MM.1S (cell line): ENCODE measurements around the gene TMEM179.

ENCODE experiments used
- DNase-seq: peaks from one replicate; pipeline ENCODE4 v3.0.0-alpha.2; 2015
- H2AFZ ChIP-seq: fragments of 300-600 bp; sonication (generic); 2 replicates; pipeline ENCODE4 v1.6.0; 2016; ENCODE audit warnings: antibody characterized with exemption, low read length
- H3F3A ChIP-seq: fragments of 300-600 bp; sonication (generic); 2 replicates; pipeline ENCODE4 v1.6.1; 2016; ENCODE audit warnings: mild to moderate bottlenecking, antibody characterized with exemption, low read length, moderate library complexity, mixed read lengths; ENCODE audit not compliant: insufficient read depth
- H3K27ac ChIP-seq: fragments of 300-600 bp; sonication (generic); 2 replicates; pipeline ENCODE4 v1.5.1; 2016; ENCODE audit warnings: mild to moderate bottlenecking, low read length
- H3K27me3 ChIP-seq: fragments of 300-600 bp; sonication (generic); replicated peaks from 2 replicates; pipeline ENCODE4 v1.6.0; 2016; ENCODE audit warnings: low read length; ENCODE audit not compliant: insufficient read depth
- H3K36me3 ChIP-seq: fragments of 300-600 bp; sonication (generic); replicated peaks from 2 replicates; pipeline ENCODE4 v1.6.1; 2016; ENCODE audit warnings: mild to moderate bottlenecking, low read length, mixed read lengths; ENCODE audit not compliant: insufficient read depth
- H3K4me1 ChIP-seq: fragments of 300-600 bp; sonication (generic); 2 replicates; pipeline ENCODE4 v1.6.1; 2016; ENCODE audit warnings: low read length, mixed read lengths
- H3K4me2 ChIP-seq: fragments of 300-600 bp; sonication (generic); 2 replicates; pipeline ENCODE4 v1.6.0; 2016; ENCODE audit warnings: low read depth, low read length
- H3K4me3 ChIP-seq: fragments of 300-600 bp; sonication (generic); 2 replicates; pipeline ENCODE4 v1.5.1; 2016; ENCODE audit warnings: low read length, mixed read lengths
- H3K79me2 ChIP-seq: fragments of 300-600 bp; sonication (generic); 2 replicates; pipeline ENCODE4 v1.6.1; 2016; ENCODE audit warnings: mixed run types, low read length, mixed read lengths
- H3K9ac ChIP-seq: fragments of 300-600 bp; sonication (generic); 2 replicates; pipeline ENCODE4 v1.6.1; 2016; ENCODE audit warnings: low read length, mixed read lengths
- H3K9me2 ChIP-seq: fragments of 300-600 bp; sonication (generic); replicated peaks from 2 replicates; pipeline ENCODE4 v1.6.1; 2016; ENCODE audit warnings: mild to moderate bottlenecking, low read length, mixed read lengths; ENCODE audit not compliant: insufficient read depth
- H3K9me3 ChIP-seq: fragments of 300-600 bp; sonication (generic); replicated peaks from 2 replicates; pipeline ENCODE4 v1.6.1; 2016; ENCODE audit warnings: mild to moderate bottlenecking, low read length, mixed read lengths; ENCODE audit not compliant: insufficient read depth
- H4K20me1 ChIP-seq: fragments of 300-600 bp; sonication (generic); 2 replicates; pipeline ENCODE4 v1.6.1; 2016; ENCODE audit warnings: mild to moderate bottlenecking, low read length, moderate library complexity, mixed read lengths; ENCODE audit not compliant: insufficient read depth
- EZH2 ChIP-seq: fragments of 300-600 bp; sonication (generic); optimal IDR thresholded peaks from 2 replicates; pipeline ENCODE3; 2017; ENCODE audit warnings: low read depth, mild to moderate bottlenecking, antibody characterized with exemption, low read length, mixed read lengths
- EZH2phosphoT487 ChIP-seq: fragments of 300-600 bp; sonication (generic); IDR thresholded peaks from 2 replicates; pipeline ENCODE4 v1.6.1; 2018; ENCODE audit warnings: antibody characterized with exemption, low read length
- TF ChIP-seq, protein P1 (sequence below): fragments of 300-600 bp; sonication (generic); IDR thresholded peaks from 2 replicates; pipeline ENCODE4 v1.5.1; 2016; ENCODE audit warnings: antibody characterized with exemption, low read length, mixed read lengths

The TMEM179 gene

DNA sequence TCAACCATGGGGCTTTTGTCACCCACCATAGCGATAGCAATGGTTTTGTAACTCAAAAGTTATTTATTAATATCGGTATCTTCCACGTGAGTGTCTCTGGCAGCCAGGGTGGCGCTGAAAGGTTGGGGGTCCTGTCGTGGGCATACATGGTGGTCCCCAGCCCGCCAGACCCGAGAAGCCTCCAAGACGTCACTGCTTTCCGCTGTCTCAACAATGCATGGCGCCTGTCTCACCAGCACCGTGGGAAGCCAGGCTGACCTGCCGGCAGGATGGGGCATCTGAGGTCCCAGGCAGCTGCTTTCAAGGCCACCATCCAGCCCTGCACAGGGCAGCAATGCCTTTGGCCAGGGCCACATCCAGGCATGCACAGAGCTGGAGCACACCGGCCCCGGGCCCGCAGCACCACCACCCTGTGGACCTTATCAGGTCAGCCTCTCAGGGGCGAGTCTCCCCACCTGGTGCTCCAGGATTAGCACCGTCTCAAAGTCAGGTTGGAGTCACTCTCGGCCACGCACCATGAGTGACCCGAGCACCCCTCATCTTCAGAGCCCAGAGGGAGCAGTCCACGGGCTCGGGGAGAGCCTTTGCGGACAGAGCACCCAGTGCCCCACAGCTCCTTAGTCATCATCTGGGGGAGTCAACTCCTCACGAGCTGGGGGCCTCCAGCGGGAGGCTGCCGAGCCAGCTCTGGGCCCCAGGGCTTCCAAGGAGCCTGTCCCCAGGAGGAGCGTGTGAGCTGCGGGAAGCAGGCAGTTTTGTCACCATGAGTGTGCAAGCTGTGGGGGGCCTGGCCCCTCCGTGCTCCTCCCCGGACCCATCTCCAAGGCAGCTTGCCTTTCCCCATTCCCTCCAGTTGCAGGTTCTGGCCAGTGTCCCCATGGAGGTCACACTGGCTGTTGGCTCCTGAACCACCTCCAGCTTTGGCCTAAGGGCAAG, 39.6 kb downstream of the TMEM179 start:
- Histone ChIP-seq H3K9me3 (no peaks in the 10 kb centered on the region), H3K27ac (no peak overlapping the region), H3K36me3 (no peaks in the 10 kb centered on the region), H3K27me3 (peaks cover 33% of the 10 kb centered on the region), H3K4me2 (no peak overlapping the region), H2AFZ (no peak overlapping the region), H3K4me1 (no peaks in the 10 kb centered on the region), H4K20me1 (no peaks in the 10 kb centered on the region), H3F3A (no peaks in the 10 kb centered on the region), H3K9me2 (no peaks in the 10 kb centered on the region), H3K79me2 (no peaks in the 10 kb centered on the region), H3K4me3 (no peak overlapping the region), H3K9ac (no peak overlapping the region)
- DNase-seq, result no peak
- TF ChIP-seq EZH2 (no peak), EZH2phosphoT487 (no peak)
- TF ChIP-seq, protein P1, sequence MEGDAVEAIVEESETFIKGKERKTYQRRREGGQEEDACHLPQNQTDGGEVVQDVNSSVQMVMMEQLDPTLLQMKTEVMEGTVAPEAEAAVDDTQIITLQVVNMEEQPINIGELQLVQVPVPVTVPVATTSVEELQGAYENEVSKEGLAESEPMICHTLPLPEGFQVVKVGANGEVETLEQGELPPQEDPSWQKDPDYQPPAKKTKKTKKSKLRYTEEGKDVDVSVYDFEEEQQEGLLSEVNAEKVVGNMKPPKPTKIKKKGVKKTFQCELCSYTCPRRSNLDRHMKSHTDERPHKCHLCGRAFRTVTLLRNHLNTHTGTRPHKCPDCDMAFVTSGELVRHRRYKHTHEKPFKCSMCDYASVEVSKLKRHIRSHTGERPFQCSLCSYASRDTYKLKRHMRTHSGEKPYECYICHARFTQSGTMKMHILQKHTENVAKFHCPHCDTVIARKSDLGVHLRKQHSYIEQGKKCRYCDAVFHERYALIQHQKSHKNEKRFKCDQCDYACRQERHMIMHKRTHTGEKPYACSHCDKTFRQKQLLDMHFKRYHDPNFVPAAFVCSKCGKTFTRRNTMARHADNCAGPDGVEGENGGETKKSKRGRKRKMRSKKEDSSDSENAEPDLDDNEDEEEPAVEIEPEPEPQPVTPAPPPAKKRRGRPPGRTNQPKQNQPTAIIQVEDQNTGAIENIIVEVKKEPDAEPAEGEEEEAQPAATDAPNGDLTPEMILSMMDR, result no peak

- Histone ChIP-seq H3K9ac (no peak overlapping the region), H4K20me1 (no peaks in the 10 kb centered on the region), H3K4me3 (no peak overlapping the region), H3K27ac (no peak overlapping the region), H2AFZ (no peak overlapping the region), H3K27me3 (peaks cover 33% of the 10 kb centered on the region), H3K79me2 (no peaks in the 10 kb centered on the region), H3K4me1 (no peaks in the 10 kb centered on the region), H3K4me2 (no peak overlapping the region), H3K9me2 (no peaks in the 10 kb centered on the region), H3F3A (no peaks in the 10 kb centered on the region), H3K36me3 (no peaks in the 10 kb centered on the region), H3K9me3 (no peaks in the 10 kb centered on the region)
- no peak for TF ChIP-seq EZH2
- no peak for TF ChIP-seq EZH2phosphoT487
- TF ChIP-seq, protein P1, result peak; percentile 34
- no peak for DNase-seq
These were observed 40.6 kb downstream of the TMEM179 start for GRCh38 chr14:104563742-104564615.

DNA sequence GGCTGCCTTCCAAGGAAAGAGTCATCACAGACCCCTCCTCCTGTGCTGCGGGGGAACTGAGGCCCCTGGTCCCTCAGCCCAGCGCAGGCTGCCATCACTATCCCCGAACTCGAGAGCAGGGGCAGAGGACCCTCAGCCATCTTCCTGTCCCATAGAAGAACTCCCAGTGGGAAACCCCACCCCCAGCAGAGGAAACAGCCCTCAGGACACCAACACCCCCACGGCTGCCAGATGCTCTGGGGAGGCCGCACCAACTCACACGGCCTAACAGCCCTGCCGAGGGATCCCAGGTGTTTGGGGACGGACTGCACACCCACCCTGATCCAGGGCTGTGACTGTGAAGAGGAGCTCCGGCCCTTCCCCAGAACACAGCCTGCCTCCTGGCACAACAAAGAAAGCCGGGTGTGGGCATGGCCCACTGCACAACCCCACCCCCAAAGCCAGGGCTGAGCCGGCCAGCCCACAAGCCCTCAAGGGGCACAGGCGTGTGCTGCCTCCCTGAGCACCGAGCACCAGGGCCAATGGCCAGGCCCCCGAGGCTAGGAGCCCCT, 41.3 kb downstream of the TMEM179 start:
- Histone ChIP-seq H3K4me3 (no peak overlapping the region), H3K79me2 (no peaks in the 10 kb centered on the region), H3K9me3 (no peaks in the 10 kb centered on the region), H2AFZ (no peak overlapping the region), H4K20me1 (no peaks in the 10 kb centered on the region), H3K9ac (no peak overlapping the region), H3K4me2 (no peak overlapping the region), H3K27me3 (peaks cover 33% of the 10 kb centered on the region), H3K9me2 (no peaks in the 10 kb centered on the region), H3K27ac (no peak overlapping the region), H3F3A (no peaks in the 10 kb centered on the region), H3K36me3 (no peaks in the 10 kb centered on the region), H3K4me1 (no peaks in the 10 kb centered on the region)
- TF ChIP-seq, protein P1, result no peak
- no peak for DNase-seq
